Osteoblast (primary cell): ENCODE measurements around the gene TRIP11. TPM values are rescaled to one million over a fixed set of nuclear protein-coding genes. Genes with fewer than 3 reads are reported as not detected.

Experiments used
- DNase-seq: peaks from one replicate; pipeline ENCODE4 v3.0.0; 2011; ENCODE audit warnings: low spot score, mixed read lengths; ENCODE audit not compliant: insufficient read length; ENCODE audit errors: missing footprints
- H2AFZ ChIP-seq: 2 replicates; pipeline ENCODE4 v1.6.0; 2011; ENCODE audit warnings: mild to moderate bottlenecking, low read length
- H3K27ac ChIP-seq: 2 replicates; pipeline ENCODE4 v1.5.1; 2011; ENCODE audit warnings: mild to moderate bottlenecking, low read depth, low read length, moderate library complexity
- H3K27me3 ChIP-seq: 2 replicates; pipeline ENCODE4 v1.6.0; 2012; ENCODE audit warnings: mild to moderate bottlenecking, control low read depth, inconsistent platforms, low read length, moderate library complexity; ENCODE audit not compliant: insufficient read depth
- H3K36me3 ChIP-seq: 2 replicates; pipeline ENCODE4 v1.5.1; 2011; ENCODE audit warnings: mild to moderate bottlenecking, low read length, control low read depth, moderate library complexity; ENCODE audit not compliant: insufficient read depth
- H3K4me1 ChIP-seq: 2 replicates; pipeline ENCODE4 v1.5.1; 2011; ENCODE audit warnings: mild to moderate bottlenecking, low read length, control low read depth, moderate library complexity; ENCODE audit not compliant: insufficient read depth
- H3K4me2 ChIP-seq: 2 replicates; pipeline ENCODE4 v1.6.0; 2011; ENCODE audit warnings: mild to moderate bottlenecking, low read length; ENCODE audit not compliant: insufficient read depth
- H3K4me3 ChIP-seq: fragments of 200-600 bp; sonication (generic); 3 replicates; pipeline ENCODE4 v1.5.1; 2012; ENCODE audit warnings: mild to moderate bottlenecking, low read length, inconsistent platforms; ENCODE audit not compliant: insufficient read depth
- H3K79me2 ChIP-seq: 2 replicates; pipeline ENCODE4 v1.6.0; 2012; ENCODE audit warnings: mild to moderate bottlenecking, low read length, control low read depth, inconsistent platforms; ENCODE audit not compliant: insufficient read depth
- H3K9me3 ChIP-seq: 2 replicates; pipeline ENCODE4 v1.5.1; 2011; ENCODE audit warnings: low read depth, low read length, control low read depth
- H4K20me1 ChIP-seq: 2 replicates; pipeline ENCODE4 v1.6.0; 2012; ENCODE audit warnings: mild to moderate bottlenecking, low read length, control low read depth; ENCODE audit not compliant: insufficient read depth
- total RNA-seq: library from RNA; depleted of rRNA; stranded (reverse); fragments of >200 nt; gene quantifications from 2 replicates; pipeline ENCODE4 v1.2.3, GENCODE V29; 2012
- TF ChIP-seq, protein P1 (sequence below): IDR thresholded peaks from 2 replicates; pipeline ENCODE4 v1.5.1; 2011; ENCODE audit warnings: mild to moderate bottlenecking, low read depth, low read length, moderate library complexity; ENCODE audit errors: extremely low read depth

TRIP11 gene
- total RNA-seq, 1 donor = 38.0 TPM

DNA sequence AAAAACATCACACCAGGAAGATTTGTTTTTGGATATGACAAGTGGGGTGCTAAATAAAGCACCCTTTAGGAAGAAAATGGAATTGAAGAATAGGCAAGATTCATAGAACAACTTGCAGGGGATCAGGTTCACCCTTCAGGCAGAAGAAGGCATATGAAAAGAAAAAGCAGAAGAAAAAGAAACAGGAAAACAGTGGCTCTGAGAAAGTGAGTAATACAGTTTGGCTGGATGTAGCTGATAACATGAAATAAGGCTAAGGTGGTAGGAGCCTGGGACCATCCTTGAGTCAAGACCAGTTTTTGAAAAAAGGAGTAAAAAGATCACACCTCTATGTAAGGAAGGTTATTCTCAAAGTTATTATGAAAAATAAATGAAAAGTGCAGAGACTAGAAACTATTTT lies 42.4 kb downstream of the TRIP11 start:
- Histone ChIP-seq H3K4me2 (no peak overlapping the region), H3K27me3 (no peaks in the 10 kb centered on the region), H3K79me2 (no peaks in the 10 kb centered on the region), H2AFZ (no peak overlapping the region), H3K4me1 (peaks cover 10% of the 10 kb centered on the region), H3K27ac (peak overlapping the region; percentile 49), H3K9me3 (no peaks in the 10 kb centered on the region), H3K4me3 (no peak overlapping the region), H3K36me3 (peaks cover 26% of the 10 kb centered on the region), H4K20me1 (peaks cover 6% of the 10 kb centered on the region)
- DNase-seq = no peak
- TF ChIP-seq, protein P1, sequence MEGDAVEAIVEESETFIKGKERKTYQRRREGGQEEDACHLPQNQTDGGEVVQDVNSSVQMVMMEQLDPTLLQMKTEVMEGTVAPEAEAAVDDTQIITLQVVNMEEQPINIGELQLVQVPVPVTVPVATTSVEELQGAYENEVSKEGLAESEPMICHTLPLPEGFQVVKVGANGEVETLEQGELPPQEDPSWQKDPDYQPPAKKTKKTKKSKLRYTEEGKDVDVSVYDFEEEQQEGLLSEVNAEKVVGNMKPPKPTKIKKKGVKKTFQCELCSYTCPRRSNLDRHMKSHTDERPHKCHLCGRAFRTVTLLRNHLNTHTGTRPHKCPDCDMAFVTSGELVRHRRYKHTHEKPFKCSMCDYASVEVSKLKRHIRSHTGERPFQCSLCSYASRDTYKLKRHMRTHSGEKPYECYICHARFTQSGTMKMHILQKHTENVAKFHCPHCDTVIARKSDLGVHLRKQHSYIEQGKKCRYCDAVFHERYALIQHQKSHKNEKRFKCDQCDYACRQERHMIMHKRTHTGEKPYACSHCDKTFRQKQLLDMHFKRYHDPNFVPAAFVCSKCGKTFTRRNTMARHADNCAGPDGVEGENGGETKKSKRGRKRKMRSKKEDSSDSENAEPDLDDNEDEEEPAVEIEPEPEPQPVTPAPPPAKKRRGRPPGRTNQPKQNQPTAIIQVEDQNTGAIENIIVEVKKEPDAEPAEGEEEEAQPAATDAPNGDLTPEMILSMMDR = no peak

DNA sequence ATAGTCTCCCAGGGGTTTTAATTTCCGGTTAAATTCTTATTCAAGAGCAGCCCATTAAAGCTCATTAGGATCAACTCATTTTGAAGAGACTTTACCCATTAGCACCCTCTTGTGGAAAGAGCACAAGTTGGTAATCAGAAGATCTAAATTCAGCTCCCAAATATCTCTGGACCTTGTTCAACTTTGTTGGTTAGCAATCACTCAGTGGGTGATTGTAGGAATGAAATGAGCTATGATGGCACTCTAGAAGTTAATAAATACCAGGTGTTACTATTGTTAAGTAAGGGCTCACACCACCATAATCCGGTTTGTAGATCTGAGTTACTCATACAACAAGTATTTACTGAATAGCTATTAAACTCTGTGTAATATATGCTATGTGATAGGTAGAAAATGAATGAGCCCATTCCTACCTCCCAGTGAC lies 42.9 kb downstream of the TRIP11 start:
- Histone ChIP-seq H3K9me3 (no peaks in the 10 kb centered on the region), H3K4me2 (no peak overlapping the region), H3K36me3 (peaks cover 32% of the 10 kb centered on the region)

DNA sequence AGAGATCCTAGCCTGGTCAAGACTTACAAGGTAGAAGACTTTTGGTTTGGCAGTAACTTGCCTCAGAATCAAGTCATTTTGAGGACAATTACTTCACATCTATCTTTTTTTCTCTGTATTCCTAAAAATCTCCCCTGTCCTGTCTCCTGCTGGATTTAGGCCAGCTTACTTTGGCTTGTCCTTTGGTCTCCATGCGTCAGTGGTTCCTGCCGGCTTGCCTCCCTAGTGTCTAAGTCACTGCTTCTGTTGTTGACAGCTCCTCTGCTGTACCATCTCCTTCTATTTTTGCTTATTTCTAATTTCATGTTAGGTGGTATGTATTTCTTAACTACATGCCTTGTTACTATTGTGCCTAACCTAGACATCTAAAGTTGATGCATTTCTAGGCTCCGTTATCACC lies 52.7 kb downstream of the TRIP11 start:
- no peaks in the 10 kb centered on the region for H3K9me3 ChIP-seq
- TF ChIP-seq, protein P1 = no peak
- no peak overlapping the region for H3K4me2 ChIP-seq
- peaks cover 11% of the 10 kb centered on the region for H3K79me2 ChIP-seq
- no peak overlapping the region for H3K27ac ChIP-seq
- peaks cover 14% of the 10 kb centered on the region for H3K4me1 ChIP-seq
- H4K20me1 ChIP-seq = no peaks in the 10 kb centered on the region
- no peak for DNase-seq
- H3K4me3 ChIP-seq = no peak overlapping the region
- H3K36me3 ChIP-seq = peaks cover 31% of the 10 kb centered on the region
- H2AFZ ChIP-seq = no peak overlapping the region
- H3K27me3 ChIP-seq = no peaks in the 10 kb centered on the region

More for the DNA sequence above, 42.9 kb downstream of the TRIP11 start:
- peaks cover 10% of the 10 kb centered on the region for H3K4me1 ChIP-seq
- H3K4me3 ChIP-seq = no peak overlapping the region
- H3K79me2 ChIP-seq = no peaks in the 10 kb centered on the region
- TF ChIP-seq, protein P1 = peak; percentile 75
- H2AFZ ChIP-seq = no peak overlapping the region
- H4K20me1 ChIP-seq = peaks cover 6% of the 10 kb centered on the region
- H3K27me3 ChIP-seq = no peaks in the 10 kb centered on the region
- no peak for DNase-seq
- H3K27ac ChIP-seq = peak overlapping the region; percentile 49

DNA sequence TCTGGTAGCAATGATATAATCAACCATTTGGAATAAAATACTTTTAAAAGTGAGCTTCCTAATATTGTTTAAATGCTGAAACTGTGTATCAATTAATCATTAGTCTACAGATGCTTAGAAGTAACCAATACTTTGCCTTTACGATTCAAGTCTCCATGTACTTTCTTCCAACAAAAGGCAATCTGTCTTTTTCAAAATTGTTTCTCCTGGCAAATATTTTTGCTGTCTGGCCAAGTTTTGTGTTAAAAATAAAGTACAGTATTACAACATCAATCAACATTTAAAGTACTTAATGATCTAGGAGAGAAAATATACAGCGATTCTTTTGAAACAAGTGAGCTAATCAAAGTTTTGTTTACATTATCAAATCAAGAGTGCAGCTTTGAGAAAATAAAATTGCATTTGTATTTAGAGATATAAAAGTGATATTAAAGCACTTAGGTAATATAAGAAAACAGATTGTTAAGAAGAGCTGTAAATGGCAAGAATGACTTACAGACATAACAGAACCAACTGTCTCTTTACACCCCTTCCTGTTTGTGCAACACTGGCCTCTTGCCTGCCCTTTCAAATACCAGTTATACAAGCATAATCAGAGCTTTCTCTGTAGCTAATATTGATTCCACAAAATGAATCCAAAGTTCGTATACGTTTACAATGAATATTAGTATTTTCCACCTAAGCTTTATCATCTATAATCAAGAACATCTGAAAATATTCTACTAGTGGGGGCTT lies 54.2 kb downstream of the TRIP11 start:
- Histone ChIP-seq H3K36me3 (peaks cover 22% of the 10 kb centered on the region), H3K4me3 (no peak overlapping the region), H3K79me2 (peaks cover 11% of the 10 kb centered on the region), H4K20me1 (no peaks in the 10 kb centered on the region), H3K4me2 (no peak overlapping the region), H3K4me1 (peaks cover 15% of the 10 kb centered on the region), H3K27ac (peak overlapping the region; percentile 44), H2AFZ (no peak overlapping the region), H3K9me3 (no peaks in the 10 kb centered on the region), H3K27me3 (no peaks in the 10 kb centered on the region)
- TF ChIP-seq, protein P1 = no peak
- no peak for DNase-seq
